DOHH2 (cell line): ENCODE data around the gene ABCB11.

Experiments used
- CTCF ChIP-seq: fragments of 200-600 bp; sonication (generic); IDR thresholded peaks from one replicate; pipeline ENCODE4 v1.5.1; 2014; ENCODE audit warnings: antibody characterized with exemption, mild to moderate bottlenecking, low read depth, low read length; ENCODE audit not compliant: poor library complexity, severe bottlenecking
- EZH2phosphoT487 ChIP-seq: fragments of 200-600 bp; sonication (generic); IDR thresholded peaks from 2 replicates; pipeline ENCODE4 v1.6.1; 2017; ENCODE audit warnings: borderline replicate concordance, mild to moderate bottlenecking, antibody characterized with exemption, low read length, moderate library complexity, mixed read lengths

- TF ChIP-seq CTCF (no peak), EZH2phosphoT487 (no peak)
Observed at GRCh38 chr2:168977608-168978007, 53.5 kb downstream of the ABCB11 start.
